Panc1 (cell line): ENCODE measurements around the gene TRDN. TPM values are rescaled to one million over a fixed set of nuclear protein-coding genes. Genes with fewer than 3 reads are reported as not detected.

ENCODE experiments used
- ATAC-seq: fragments of 200-7000 bp; cut with Tn5 transposase; 2 replicates; pipeline ENCODE4 v1.9.1; 2020; ENCODE audit warnings: mild to moderate bottlenecking, moderate library complexity
- BruUV-seq: library from RNA; stranded (reverse); fragments of 400-500 nt; replicated peaks from 2 replicates; lab custom pipeline; 2021; lab: Mats Ljungman, UMichigan
- CTCF ChIA-PET: fragments of 300-600 bp; sonication (Branson Sonifier 250); formaldehyde crosslinking; loops from one replicate; lab custom pipeline; 2022; ENCODE audit warnings: antibody characterized with exemption; lab: Charles Lee
- POLR2A ChIA-PET: fragments of 300-600 bp; sonication (Branson Sonifier 250); formaldehyde crosslinking; loops from one replicate; lab custom pipeline; 2022; ENCODE audit warnings: antibody characterized with exemption; lab: Charles Lee
- DNase-seq: peaks from one replicate; pipeline ENCODE4 v3.0.0-alpha.2; 2010; ENCODE audit warnings: low read depth, low spot score
- H3K27ac ChIP-seq: 2 replicates; pipeline ENCODE4 v1.5.1; 2011; ENCODE audit warnings: mild to moderate bottlenecking, low read length, inconsistent platforms
- H3K27me3 ChIP-seq: fragments of 200-500 bp; sonication (Bioruptor generic); 2 replicates; pipeline ENCODE4 v1.6.0; 2014; ENCODE audit warnings: low read length, inconsistent platforms; ENCODE audit not compliant: control insufficient read depth, insufficient read depth
- H3K36me3 ChIP-seq: fragments of 200-500 bp; sonication (Bioruptor generic); 2 replicates; pipeline ENCODE4 v1.5.1; 2014; ENCODE audit warnings: inconsistent platforms, mild to moderate bottlenecking, low read length, moderate library complexity; ENCODE audit not compliant: control insufficient read depth, insufficient read depth
- H3K4me1 ChIP-seq: 2 replicates; pipeline ENCODE4 v1.5.1; 2011; ENCODE audit warnings: inconsistent platforms, mild to moderate bottlenecking, low read length, moderate library complexity; ENCODE audit not compliant: control insufficient read depth, insufficient read depth
- H3K4me3 ChIP-seq, 2 experiments: 2 replicates each; pipeline ENCODE4 v1.5.1; 2011 to 2012; ENCODE audit warnings: low read depth in 2 of 2, low read length in 2 of 2, mild to moderate bottlenecking in 2 of 2, inconsistent platforms in 1 of 2, moderate library complexity in 1 of 2
- H3K9me3 ChIP-seq: fragments of 200-500 bp; sonication (Bioruptor generic); 2 replicates; pipeline ENCODE4 v1.5.1; 2014; ENCODE audit warnings: low read depth, mild to moderate bottlenecking, inconsistent platforms, low read length, moderate library complexity; ENCODE audit not compliant: control insufficient read depth, insufficient read depth
- POLR2AphosphoS5 ChIP-seq: IDR thresholded peaks from 2 replicates; pipeline ENCODE4 v1.6.1; 2012; ENCODE audit warnings: mild to moderate bottlenecking, low read depth, low read length, moderate library complexity
- SIN3A ChIP-seq: IDR thresholded peaks from 2 replicates; pipeline ENCODE4 v1.6.1; 2012; ENCODE audit warnings: low read depth, mild to moderate bottlenecking, low read length, moderate library complexity, borderline replicate concordance; ENCODE audit not compliant: insufficient read depth
- TCF7L2 ChIP-seq: IDR thresholded peaks from 2 replicates; pipeline ENCODE4 v1.6.1; 2011; ENCODE audit warnings: mild to moderate bottlenecking, low read depth, low read length, inconsistent platforms
- in situ Hi-C: cut with HindIII; loops from 2 replicates; pipeline ENCODE4 v1.10.0; 2016; ENCODE audit warnings: low sequenced_read_pairs, low pct_unique_long_range_greater_than_20kb
- intact Hi-C: fragments of 100-400 bp; cut with micrococcal nuclease; formaldehyde crosslinking; loops from one replicate; pipeline ENCODE4 v1.10.0; 2022; ENCODE audit not compliant: unreplicated experiment
- total RNA-seq: library from RNA; stranded (reverse); gene quantifications from one replicate; pipeline ENCODE4 v1.2.1, GENCODE V29; 2021; ENCODE audit not compliant: unreplicated experiment
- TF ChIP-seq, protein P1 (sequence below), 2 experiments: IDR thresholded peaks; 2 replicates each; pipeline ENCODE4 v1.6.1; 2011 to 2012; ENCODE audit warnings: low read depth in 2 of 2, control low read depth in 1 of 2, low read length in 1 of 2, mild to moderate bottlenecking in 1 of 2, moderate library complexity in 1 of 2; ENCODE audit not compliant: insufficient read depth in 1 of 2
- TF ChIP-seq, protein P2 (sequence below): fragments of 450-650 bp; IDR thresholded peaks from 2 replicates; pipeline ENCODE4 v1.5.1; 2017; ENCODE audit warnings: mild to moderate bottlenecking

TRDN gene
- total RNA-seq, 1 experiment from 2014 or later = not detected

DNA sequence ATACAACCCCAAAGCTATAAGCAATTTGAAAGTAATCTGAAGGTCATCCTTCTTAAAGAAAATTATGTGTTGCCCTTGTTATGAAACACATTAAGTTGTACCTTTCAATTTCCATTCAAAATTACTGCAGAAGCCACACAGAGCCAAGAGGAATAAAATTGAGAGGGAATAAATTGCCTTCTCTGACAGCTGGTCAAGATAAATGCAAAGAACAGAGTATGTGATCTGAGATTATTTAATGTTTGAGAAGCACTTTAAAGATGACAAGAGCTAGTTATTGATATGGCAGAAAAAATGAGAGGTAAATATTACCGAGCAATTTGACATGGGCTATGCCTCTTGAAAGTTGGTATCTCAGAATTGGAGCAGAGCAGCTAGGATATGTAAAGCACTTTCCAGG, 61.6 kb downstream of the TRDN start:
- Histone ChIP-seq H3K27me3 (peaks cover 5% of the 10 kb centered on the region), H3K36me3 (no peaks in the 10 kb centered on the region), H3K4me1 (0 out of 2 replicates have a peak, but pooled peaks cover 2% of the 10 kb centered on the region), H3K27ac (no peak overlapping the region), H3K9me3 (no peaks in the 10 kb centered on the region), H3K4me3 (no peak overlapping the region)
- CTCF ChIA-PET = interaction anchor here (0.6 kb wide), 2 partner anchors 140 to 1298 kb away, joined by 3 to 7 read pairs; no protein-coding TSS in a partner anchor
- ATAC-seq = no peak
- TF ChIP-seq, protein P1, sequence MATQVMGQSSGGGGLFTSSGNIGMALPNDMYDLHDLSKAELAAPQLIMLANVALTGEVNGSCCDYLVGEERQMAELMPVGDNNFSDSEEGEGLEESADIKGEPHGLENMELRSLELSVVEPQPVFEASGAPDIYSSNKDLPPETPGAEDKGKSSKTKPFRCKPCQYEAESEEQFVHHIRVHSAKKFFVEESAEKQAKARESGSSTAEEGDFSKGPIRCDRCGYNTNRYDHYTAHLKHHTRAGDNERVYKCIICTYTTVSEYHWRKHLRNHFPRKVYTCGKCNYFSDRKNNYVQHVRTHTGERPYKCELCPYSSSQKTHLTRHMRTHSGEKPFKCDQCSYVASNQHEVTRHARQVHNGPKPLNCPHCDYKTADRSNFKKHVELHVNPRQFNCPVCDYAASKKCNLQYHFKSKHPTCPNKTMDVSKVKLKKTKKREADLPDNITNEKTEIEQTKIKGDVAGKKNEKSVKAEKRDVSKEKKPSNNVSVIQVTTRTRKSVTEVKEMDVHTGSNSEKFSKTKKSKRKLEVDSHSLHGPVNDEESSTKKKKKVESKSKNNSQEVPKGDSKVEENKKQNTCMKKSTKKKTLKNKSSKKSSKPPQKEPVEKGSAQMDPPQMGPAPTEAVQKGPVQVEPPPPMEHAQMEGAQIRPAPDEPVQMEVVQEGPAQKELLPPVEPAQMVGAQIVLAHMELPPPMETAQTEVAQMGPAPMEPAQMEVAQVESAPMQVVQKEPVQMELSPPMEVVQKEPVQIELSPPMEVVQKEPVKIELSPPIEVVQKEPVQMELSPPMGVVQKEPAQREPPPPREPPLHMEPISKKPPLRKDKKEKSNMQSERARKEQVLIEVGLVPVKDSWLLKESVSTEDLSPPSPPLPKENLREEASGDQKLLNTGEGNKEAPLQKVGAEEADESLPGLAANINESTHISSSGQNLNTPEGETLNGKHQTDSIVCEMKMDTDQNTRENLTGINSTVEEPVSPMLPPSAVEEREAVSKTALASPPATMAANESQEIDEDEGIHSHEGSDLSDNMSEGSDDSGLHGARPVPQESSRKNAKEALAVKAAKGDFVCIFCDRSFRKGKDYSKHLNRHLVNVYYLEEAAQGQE (IDR thresholded peaks at IDR 0.05; ENCODE audit: insufficient read depth in 1 of 2, low read depth in 2 of 2, low read length in 1 of 2) = no peak
- TF ChIP-seq TCF7L2 = no peak
- TF ChIP-seq SIN3A = no peak
- TF ChIP-seq, protein P2, sequence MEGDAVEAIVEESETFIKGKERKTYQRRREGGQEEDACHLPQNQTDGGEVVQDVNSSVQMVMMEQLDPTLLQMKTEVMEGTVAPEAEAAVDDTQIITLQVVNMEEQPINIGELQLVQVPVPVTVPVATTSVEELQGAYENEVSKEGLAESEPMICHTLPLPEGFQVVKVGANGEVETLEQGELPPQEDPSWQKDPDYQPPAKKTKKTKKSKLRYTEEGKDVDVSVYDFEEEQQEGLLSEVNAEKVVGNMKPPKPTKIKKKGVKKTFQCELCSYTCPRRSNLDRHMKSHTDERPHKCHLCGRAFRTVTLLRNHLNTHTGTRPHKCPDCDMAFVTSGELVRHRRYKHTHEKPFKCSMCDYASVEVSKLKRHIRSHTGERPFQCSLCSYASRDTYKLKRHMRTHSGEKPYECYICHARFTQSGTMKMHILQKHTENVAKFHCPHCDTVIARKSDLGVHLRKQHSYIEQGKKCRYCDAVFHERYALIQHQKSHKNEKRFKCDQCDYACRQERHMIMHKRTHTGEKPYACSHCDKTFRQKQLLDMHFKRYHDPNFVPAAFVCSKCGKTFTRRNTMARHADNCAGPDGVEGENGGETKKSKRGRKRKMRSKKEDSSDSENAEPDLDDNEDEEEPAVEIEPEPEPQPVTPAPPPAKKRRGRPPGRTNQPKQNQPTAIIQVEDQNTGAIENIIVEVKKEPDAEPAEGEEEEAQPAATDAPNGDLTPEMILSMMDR = no peak
- TF ChIP-seq POLR2AphosphoS5 = no peak
- BruUV-seq = no TSS peak
- DNase-seq = no peak
- in situ Hi-C loops (no loop called here), intact Hi-C loops (no loop called here)
- POLR2A ChIA-PET = no interaction called here

- Histone ChIP-seq H3K4me1 (0 out of 2 replicates have a peak, but pooled peaks cover 2% of the 10 kb centered on the region), H3K4me3 (no peak overlapping the region), H3K27me3 (peaks cover 5% of the 10 kb centered on the region), H3K36me3 (no peaks in the 10 kb centered on the region), H3K27ac (no peak overlapping the region), H3K9me3 (no peaks in the 10 kb centered on the region)
- in situ Hi-C loops = no loop called here
- POLR2A ChIA-PET = no interaction called here
- no peak for ATAC-seq
- CTCF ChIA-PET = no interaction called here
- no peak for DNase-seq
- TF ChIP-seq, protein P1 (IDR thresholded peaks at IDR 0.05; ENCODE audit: insufficient read depth in 1 of 2, low read depth in 2 of 2, low read length in 1 of 2) = no peak
- TF ChIP-seq POLR2AphosphoS5 (no peak), SIN3A (no peak), TCF7L2 (no peak)
- TF ChIP-seq, protein P2 = no peak
- no TSS peak for BruUV-seq
- intact Hi-C loops = no loop called here
These were observed 65.7 kb downstream of the TRDN start for GRCh38 chr6:123570813-123571684.
